Neural crest cell (in vitro differentiated cells): ENCODE results near the gene LUC7L2. TPM values are rescaled to one million over a fixed set of nuclear protein-coding genes. Genes with fewer than 3 reads are reported as not detected.
"Not testable (repeated sequence)": the region's sequence is repeated elsewhere in the genome, so short reads cannot be mapped to it uniquely, and the experiment has no call there.

Source experiments
- DNase-seq: peaks from one replicate; pipeline ENCODE4 v3.0.0; 2021; ENCODE audit warnings: low read depth, mixed read lengths, low spot score
- H3K27ac Mint-ChIP-seq: one replicate; pipeline ENCODE4 v1.8.0; 2021; ENCODE audit warnings: mild to moderate bottlenecking, mixed read lengths; ENCODE audit not compliant: unreplicated experiment
- H3K27me3 Mint-ChIP-seq: 2 replicates; pipeline ENCODE4 v1.8.0; 2021; ENCODE audit warnings: low read depth, mild to moderate bottlenecking, mixed read lengths
- H3K36me3 Mint-ChIP-seq: 2 replicates; pipeline ENCODE4 v1.8.0; 2021; ENCODE audit warnings: low read depth, mild to moderate bottlenecking, mixed read lengths
- H3K4me1 Mint-ChIP-seq: 2 replicates; pipeline ENCODE4 v1.8.0; 2021; ENCODE audit warnings: mixed read lengths
- H3K4me3 Mint-ChIP-seq: one replicate; pipeline ENCODE4 v1.8.0; 2021; ENCODE audit warnings: mild to moderate bottlenecking, mixed read lengths
- H3K9me3 Mint-ChIP-seq: 2 replicates; pipeline ENCODE4 v1.8.0; 2021; ENCODE audit warnings: mixed read lengths
- CTCF ChIP-seq: fragments of 200-600 bp; sonication (generic); conservative IDR thresholded peaks from 2 replicates; pipeline ENCODE4 v1.5.0; 2021; ENCODE audit warnings: antibody characterized with exemption, mild to moderate bottlenecking
- total RNA-seq: library from RNA; stranded (reverse); gene quantifications from 2 replicates; pipeline ENCODE4 v1.2.1, GENCODE V29; 2021

LUC7L2 gene
- total RNA-seq, 1 donor from 2014 or later, result 102 TPM

GRCh38 chr7:139422126-139422525 lies 62.4 kb downstream of the LUC7L2 start:
- no peak for DNase-seq
- no peaks in the 10 kb centered on the region for H3K9me3 Mint-ChIP-seq
- H3K36me3 Mint-ChIP-seq, result peaks cover 15% of the 10 kb centered on the region
- H3K4me1 Mint-ChIP-seq, result no peaks in the 10 kb centered on the region
- no peak overlapping the region for H3K4me3 Mint-ChIP-seq
- H3K27me3 Mint-ChIP-seq, result no peaks in the 10 kb centered on the region
- no peak overlapping the region for H3K27ac Mint-ChIP-seq
- TF ChIP-seq CTCF, result no peak

GRCh38 chr7:139423091-139423490 lies 63.4 kb downstream of the LUC7L2 start:
- no peak for DNase-seq
- no peak overlapping the region for H3K27ac Mint-ChIP-seq
- H3K4me3 Mint-ChIP-seq, result no peak overlapping the region
- no peaks in the 10 kb centered on the region for H3K27me3 Mint-ChIP-seq
- H3K9me3 Mint-ChIP-seq, result no peaks in the 10 kb centered on the region
- H3K36me3 Mint-ChIP-seq, result peaks cover 15% of the 10 kb centered on the region
- no peak for TF ChIP-seq CTCF
- H3K4me1 Mint-ChIP-seq, result no peaks in the 10 kb centered on the region

- Mint-ChIP-seq H3K4me3 (peak overlapping the region; percentile 16), H3K9me3 (no peaks in the 10 kb centered on the region), H3K27me3 (no peaks in the 10 kb centered on the region), H3K4me1 (peaks cover under 1% of the 10 kb centered on the region), H3K36me3 (peaks cover 15% of the 10 kb centered on the region), H3K27ac (no peak overlapping the region)
- TF ChIP-seq CTCF, result no peak
- no peak for DNase-seq
These were observed 64.3 kb downstream of the LUC7L2 start for GRCh38 chr7:139424004-139424403.

- not testable (repeated sequence) for H3K27me3 Mint-ChIP-seq, H3K27ac Mint-ChIP-seq, DNase-seq, H3K9me3 Mint-ChIP-seq, H3K4me3 Mint-ChIP-seq
- Mint-ChIP-seq H3K36me3 (peaks cover 13% of the 10 kb centered on the region), H3K4me1 (peaks cover 12% of the 10 kb centered on the region)
These were observed 66.0 kb downstream of the LUC7L2 start for GRCh38 chr7:139425701-139426100.

GRCh38 chr7:139426258-139427028 lies 66.7 kb downstream of the LUC7L2 start:
- no peak overlapping the region for H3K27ac Mint-ChIP-seq
- H3K4me3 Mint-ChIP-seq, result no peak overlapping the region
- peaks cover 13% of the 10 kb centered on the region for H3K36me3 Mint-ChIP-seq
- no peak for DNase-seq
- no peaks in the 10 kb centered on the region for H3K9me3 Mint-ChIP-seq
- no peaks in the 10 kb centered on the region for H3K27me3 Mint-ChIP-seq
- no peak for TF ChIP-seq CTCF
- peaks cover 12% of the 10 kb centered on the region for H3K4me1 Mint-ChIP-seq

GRCh38 chr7:139427029-139427420 lies 67.3 kb downstream of the LUC7L2 start:
- Mint-ChIP-seq H3K27ac (no peak overlapping the region), H3K4me1 (peaks cover 12% of the 10 kb centered on the region), H3K27me3 (no peaks in the 10 kb centered on the region), H3K9me3 (no peaks in the 10 kb centered on the region), H3K4me3 (no peak overlapping the region), H3K36me3 (peaks cover 13% of the 10 kb centered on the region)
- no peak for DNase-seq
- TF ChIP-seq CTCF, result no peak
